Measurements from ENCODE around the gene CCNL2.
"Not testable (repeated sequence)": the region's sequence is repeated elsewhere in the genome, so short reads cannot be mapped to it uniquely, and the experiment has no call there.

CCNL2 gene

DNA sequence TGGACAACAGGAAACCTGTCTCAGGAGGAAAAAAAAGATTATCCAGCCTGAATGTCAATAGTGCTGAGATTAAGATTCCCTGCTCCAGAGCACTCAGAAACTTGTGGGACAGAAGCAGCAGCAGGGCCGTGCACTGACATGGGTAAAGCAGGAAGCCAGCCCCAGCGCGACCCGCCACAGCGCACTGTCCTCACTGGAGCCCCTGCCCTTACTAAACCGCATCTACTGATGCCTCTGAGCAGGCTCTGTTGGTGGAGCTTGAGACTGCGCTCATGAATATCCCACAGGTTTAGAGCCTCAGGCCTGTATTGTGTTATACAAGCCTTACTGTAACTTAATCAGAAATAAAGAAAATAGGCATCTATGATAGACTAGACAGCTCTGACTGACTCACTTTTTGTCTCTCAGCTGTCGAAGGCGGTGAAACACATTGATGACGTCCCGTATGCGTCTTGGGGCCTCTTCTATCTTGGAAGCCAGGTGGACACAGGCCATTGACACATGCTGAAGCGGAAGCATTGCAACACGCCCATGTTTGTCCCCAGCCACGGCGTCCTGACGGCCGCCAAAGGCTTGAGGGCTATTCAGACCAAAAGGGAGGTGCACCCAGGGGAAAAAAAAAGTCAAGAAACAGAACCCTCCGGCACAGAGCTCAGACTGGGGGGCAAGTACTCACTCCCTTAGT, 1.2 kb downstream of the CCNL2 start:
- DNase-seq = no peak

- DNase-seq = no peak
Observed at GRCh38 chr1:1395166-1395565, 4.0 kb downstream of the CCNL2 start.

- no peak for DNase-seq
Observed at GRCh38 chr1:1394116-1394515, 5.0 kb downstream of the CCNL2 start.

- no peak for DNase-seq
Observed at GRCh38 chr1:1393428-1393827, 5.7 kb downstream of the CCNL2 start.

GRCh38 chr1:1393014-1393413, 6.1 kb downstream of the CCNL2 start:
- DNase-seq = no peak

DNA sequence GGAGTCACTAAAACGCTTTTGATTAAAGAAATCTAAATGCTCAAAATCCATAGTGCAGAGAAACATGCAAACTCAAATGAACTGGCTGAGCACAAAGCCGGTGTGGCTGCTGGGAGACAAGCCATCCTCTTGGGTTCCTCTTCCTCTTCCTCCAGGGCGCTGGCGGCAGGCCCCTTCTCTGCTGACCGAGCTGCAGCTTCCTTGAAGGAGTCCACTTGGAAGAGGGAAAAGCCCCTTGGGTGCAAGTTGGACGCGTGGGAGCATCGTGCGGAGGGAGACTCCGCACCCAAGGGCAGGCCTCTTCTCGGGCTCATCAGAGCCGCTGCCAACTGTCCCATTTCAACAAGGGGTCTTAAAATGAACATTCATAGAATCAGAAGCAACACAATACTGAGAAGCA, 7.9 kb downstream of the CCNL2 start:
- DNase-seq = no peak

DNA sequence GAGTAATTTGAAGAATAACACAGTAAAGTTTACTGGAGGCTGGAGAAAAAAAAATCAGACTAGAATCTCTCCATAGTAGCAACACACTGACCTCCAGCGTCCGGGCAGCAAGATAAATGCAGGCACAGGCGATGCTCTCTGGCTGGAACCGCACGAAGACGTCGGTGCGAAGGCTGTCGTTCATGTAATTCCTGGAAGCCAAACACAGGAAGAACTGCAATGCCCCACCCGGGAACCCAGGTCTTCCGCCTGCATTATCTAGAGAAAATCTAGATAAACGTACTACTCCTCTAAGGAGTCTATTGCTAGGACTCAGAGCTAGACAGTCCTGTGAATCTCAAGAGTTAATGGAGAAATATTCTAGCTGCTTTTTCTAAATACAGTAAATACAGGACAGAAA, 8.5 kb downstream of the CCNL2 start:
- DNase-seq = no peak

DNA sequence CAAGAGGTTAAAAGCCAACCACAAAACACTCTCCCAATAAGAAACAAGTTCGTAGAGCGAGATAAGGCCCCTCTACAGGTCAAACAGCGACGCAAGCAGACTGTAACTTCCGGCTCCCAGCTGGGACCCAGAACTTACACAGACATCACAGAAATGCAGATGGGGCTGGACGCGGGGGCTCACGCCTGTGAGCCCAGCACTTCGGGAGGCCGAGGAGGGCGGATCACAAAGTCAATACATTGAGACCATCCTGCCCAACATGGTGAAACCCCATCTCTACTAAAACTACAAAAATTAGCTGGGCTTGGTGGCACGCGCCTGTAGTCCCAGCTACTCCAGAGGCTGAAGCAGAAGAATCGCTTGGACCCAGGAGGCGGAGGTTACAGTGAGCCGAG, 11.1 kb downstream of the CCNL2 start:
- no peak for DNase-seq

- DNase-seq = no peak
Observed at GRCh38 chr1:1387098-1388077, 11.7 kb downstream of the CCNL2 start.

- DNase-seq = no peak
Observed at GRCh38 chr1:1385931-1386330, 13.2 kb downstream of the CCNL2 start.

DNA sequence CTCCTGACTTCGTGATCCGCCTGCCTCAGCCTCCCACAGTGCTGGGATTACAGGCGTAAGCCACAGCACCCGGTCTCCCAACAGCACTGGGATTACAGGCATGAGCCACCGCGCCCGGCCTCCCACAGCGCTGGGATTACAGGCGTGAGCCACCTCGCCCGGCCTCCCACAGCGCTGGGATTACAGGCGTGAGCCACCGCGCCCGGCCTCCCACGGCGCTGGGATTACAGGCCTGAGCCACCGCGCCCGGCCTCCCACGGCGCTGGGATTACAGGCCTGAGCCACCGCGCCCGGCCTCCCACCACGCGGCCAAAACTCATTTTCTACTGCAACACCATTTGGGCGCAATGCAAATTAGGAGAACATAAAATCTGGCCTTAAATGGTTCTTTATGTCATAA, 13.8 kb downstream of the CCNL2 start:
- not testable (repeated sequence) for DNase-seq

DNA sequence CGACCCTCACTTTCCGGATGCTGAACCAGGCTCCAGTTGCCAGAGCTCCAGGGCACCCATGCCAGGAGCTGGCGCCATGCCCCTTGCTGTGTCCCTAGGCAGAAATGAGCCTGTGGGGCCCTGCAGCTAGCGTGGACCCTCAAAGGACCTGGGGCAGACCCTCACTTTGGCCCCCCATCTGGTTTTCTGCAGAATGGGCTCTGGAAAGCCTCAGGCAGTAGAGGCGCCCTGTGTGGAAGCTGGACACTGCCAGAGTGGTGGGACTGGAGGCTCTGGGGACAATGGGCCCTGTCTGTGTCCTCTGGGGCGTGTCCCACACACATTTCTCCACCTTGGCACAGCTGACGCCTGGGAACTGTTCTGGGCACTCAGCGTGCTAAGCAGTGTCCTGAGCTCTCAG, 17.8 kb downstream of the CCNL2 start:
- no peak for DNase-seq

GRCh38 chr1:1380860-1381259, 18.3 kb downstream of the CCNL2 start:
- DNase-seq = no peak

DNA sequence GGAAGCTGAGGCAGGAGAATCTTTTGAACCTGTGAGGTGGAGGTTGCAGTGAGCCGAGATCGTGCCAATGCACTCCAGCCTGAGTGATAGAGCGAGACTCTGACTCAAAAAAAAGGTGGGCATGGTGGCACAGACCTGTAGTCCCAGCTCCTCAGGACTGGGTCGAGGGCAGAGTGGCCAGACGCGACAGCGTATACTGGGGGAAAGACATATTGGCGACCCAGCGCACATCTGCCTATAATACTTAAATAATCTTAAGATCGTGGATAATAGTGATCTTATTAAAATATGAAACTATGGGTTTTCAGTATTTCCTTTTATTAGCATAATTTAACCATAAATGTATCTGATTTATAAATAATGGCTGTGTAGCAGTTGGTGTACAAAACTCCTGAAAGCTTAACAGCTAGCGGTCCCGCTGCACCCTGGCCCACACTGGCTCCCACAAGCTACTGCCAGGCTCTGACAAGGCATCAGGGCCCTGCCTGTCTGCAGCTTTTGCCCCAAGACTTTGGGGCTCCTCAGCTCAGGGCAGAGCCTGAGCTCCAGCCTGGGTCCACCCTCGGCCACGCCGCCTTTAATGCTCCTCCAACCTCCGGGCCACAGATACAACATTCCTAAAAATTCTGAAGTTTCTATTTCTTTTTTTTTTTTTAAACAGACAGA, 21.5 kb downstream of the CCNL2 start:
- no peak for DNase-seq

DNA sequence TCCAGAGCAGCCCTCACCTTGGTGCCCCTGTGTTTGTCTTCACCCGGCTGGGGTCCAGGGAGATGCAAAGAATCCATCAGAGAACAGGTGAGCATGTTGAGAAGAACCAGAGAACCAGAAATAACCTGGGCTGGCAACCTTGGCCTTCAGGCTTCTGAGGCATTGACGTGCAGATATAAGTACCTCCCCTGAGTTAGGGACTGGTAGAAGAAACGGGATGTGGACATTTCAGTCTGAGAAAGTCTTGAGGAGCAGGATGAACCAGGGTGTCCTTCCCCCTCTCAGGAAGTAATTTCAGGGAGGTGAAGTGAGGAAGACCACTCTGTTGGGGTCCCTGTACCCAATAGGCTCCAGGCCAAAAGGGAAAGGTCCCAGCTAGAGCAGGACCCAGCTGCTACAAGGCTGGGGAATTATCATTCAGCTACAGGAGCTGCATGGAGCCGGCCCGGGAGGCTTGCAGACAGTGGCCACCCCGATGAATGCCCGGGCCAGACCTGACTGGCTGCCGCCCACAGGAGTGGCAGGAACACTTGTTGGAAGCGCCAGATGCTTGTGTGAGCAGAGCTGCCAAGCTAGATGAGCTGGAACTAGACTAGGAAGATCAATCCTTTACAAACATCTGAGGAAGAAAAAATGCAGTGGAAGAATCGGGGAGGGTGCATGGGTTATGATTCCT, 22.4 kb downstream of the CCNL2 start:
- DNase-seq = no peak

DNA sequence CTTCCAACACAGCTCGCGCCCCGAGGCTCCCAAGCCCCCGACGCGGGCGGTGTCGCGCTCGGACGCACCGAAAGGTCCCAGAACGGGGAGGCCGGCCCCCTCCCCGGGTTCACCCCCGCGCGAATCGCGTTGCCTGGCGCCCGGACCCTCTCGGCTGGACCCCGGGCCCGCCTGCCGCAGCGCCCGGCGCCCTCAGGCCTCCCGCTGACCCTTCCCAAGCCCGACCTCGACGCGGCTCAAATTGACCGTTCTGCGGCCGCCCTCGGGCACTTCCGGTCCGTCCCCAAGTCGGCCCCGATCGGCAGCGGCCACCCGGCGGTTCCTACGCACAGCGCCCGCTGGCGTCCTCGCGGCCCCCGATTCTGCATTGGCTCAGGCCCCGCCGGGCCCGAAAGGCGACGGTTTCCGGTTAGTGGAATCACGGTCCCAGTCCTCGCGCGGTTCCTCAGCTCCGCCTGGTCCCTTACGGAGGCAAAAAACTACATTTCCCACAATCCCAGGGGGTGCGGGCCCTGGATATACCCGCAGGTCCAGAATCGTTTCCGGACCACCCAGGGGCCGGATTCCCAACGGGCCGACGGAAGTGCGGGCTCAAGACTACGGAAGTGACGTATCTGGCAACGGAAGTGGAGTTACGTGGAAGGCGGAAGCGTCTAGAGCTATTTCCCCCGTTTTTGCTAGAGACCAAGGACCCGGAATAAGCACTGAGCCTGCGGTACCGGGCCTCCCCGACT, 24.0 kb downstream of the CCNL2 start, which contains the start of gene AURKAIP1:
TSS of gene AURKAIP1 (minus strand) at position 279 of the 734 bp plus-strand sequence. CDS start 451 bp downstream, outside the sequence.
- peak; percentile 98 for DNase-seq

GRCh38 chr1:1374589-1374928, 24.6 kb downstream of the CCNL2 start:
- peak; percentile 71 for DNase-seq

- DNase-seq = no peak
Observed at GRCh38 chr1:1373815-1374588, 25.1 kb downstream of the CCNL2 start.

DNA sequence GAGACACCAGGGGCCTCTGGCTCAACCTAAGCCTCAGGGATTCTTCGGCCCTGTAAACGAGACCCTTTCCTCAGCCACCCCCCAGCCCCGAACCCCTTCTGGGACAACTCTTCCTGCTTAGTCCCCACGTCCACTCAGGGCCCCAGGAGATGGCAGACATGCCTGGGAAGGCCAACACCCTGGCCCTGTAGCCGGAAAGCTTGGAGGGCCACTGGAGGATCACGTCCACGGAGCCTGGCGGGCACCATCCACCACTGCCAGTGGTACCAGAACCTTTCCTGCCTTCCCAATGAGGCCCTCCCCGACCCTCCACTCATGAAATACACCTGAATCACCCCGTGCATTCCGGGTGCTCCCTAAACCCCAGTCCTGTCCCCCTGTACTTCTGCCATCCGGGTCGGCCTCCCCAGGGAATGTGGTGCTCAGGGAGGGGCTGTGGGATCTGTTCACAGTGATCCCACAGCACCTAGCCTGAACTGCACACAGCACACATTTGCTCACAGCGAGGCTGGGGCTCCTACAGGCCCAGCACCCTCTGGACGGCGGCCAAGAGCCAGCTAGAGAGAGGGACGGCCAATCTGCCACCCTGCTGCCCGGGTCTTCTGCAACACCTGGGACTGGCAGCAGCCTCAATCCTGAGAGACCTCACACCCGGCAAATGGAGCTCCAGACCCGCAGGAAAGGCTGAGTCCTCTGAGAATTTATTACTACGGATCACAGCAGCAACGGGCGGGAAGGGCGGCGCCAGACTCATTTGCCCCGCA, 25.9 kb downstream of the CCNL2 start:
- DNase-seq = no peak

Measured in activated effector memory CD4-positive, alpha-beta T cell treated with anti-CD3 and anti-CD28 coated beads, Interleukin-2, amount 50 U/mL, for 16 hours (primary cell).